Epithelial cell of proximal tubule (primary cell): ENCODE data around the gene ELK4. TPM values are rescaled to one million over a fixed set of nuclear protein-coding genes. Genes with fewer than 3 reads are reported as not detected.

ENCODE experiments used
- DNase-seq: peaks from one replicate; pipeline ENCODE4 v3.0.0-alpha.2; 2011; ENCODE audit warnings: low read depth
- H3K4me3 ChIP-seq: 2 replicates; pipeline ENCODE4 v1.5.1; 2011; ENCODE audit warnings: low read depth, mild to moderate bottlenecking, low read length
- total RNA-seq: library from RNA; depleted of rRNA; stranded (reverse); fragments of >200 nt; gene quantifications from 2 replicates; pipeline ENCODE4 v1.2.3, GENCODE V29; 2015
- TF ChIP-seq, protein P1 (sequence below): conservative IDR thresholded peaks from 2 replicates; pipeline ENCODE4 v1.5.1; 2012; ENCODE audit warnings: low read depth, mild to moderate bottlenecking, low read length

Gene ELK4
- total RNA-seq, 1 donor from 2014 or later, result 12.8 TPM

DNA sequence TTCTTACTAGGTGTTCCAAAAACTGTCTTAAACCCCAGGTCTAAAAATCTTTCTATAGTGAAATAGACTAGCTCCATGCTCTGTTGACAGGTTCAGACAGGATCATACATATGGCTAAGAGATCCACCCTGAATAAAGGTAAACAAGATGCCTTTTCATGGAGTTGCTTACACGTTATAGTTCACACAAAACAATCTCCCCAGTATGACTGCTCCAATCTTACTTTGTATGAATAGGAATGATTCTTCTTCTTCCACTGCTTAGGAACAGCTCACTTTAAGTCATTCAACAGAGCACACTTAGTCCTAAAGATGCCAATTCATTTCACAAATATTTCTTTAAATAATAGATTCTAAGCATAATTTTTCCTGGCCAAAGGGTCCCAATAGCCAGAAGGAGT is 16.0 kb downstream of the ELK4 start:
- TF ChIP-seq, protein P1, sequence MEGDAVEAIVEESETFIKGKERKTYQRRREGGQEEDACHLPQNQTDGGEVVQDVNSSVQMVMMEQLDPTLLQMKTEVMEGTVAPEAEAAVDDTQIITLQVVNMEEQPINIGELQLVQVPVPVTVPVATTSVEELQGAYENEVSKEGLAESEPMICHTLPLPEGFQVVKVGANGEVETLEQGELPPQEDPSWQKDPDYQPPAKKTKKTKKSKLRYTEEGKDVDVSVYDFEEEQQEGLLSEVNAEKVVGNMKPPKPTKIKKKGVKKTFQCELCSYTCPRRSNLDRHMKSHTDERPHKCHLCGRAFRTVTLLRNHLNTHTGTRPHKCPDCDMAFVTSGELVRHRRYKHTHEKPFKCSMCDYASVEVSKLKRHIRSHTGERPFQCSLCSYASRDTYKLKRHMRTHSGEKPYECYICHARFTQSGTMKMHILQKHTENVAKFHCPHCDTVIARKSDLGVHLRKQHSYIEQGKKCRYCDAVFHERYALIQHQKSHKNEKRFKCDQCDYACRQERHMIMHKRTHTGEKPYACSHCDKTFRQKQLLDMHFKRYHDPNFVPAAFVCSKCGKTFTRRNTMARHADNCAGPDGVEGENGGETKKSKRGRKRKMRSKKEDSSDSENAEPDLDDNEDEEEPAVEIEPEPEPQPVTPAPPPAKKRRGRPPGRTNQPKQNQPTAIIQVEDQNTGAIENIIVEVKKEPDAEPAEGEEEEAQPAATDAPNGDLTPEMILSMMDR, result no peak
- DNase-seq, result no peak
- H3K4me3 ChIP-seq, result no peak overlapping the region

DNA sequence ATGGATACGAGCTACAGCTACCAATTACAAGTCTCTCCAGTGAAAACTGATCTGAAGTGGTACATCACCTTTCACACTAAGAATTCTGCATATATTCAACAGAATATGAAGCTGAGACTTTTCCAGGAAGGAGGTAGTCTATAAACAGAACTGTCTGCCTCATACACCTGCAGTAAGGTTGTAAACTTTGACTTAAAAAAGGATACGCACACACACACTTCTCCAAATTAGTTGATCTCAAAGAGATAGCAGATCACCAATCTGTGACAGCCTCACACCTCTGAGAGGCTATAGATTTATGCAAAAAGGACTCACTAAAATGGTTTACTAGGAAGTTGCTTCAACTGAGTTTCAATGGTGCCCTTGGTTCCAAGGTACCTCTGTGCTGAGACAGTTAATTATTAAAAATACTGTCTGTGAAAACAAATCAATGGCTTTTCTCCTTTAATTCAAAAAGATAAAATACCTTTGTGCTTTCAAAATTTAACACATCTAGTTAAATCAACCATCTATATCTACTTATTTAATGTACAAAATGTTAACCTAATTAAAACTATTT is 17.9 kb downstream of the ELK4 start:
- H3K4me3 ChIP-seq, result no peak overlapping the region
- no peak for DNase-seq
- TF ChIP-seq, protein P1, result no peak

DNA sequence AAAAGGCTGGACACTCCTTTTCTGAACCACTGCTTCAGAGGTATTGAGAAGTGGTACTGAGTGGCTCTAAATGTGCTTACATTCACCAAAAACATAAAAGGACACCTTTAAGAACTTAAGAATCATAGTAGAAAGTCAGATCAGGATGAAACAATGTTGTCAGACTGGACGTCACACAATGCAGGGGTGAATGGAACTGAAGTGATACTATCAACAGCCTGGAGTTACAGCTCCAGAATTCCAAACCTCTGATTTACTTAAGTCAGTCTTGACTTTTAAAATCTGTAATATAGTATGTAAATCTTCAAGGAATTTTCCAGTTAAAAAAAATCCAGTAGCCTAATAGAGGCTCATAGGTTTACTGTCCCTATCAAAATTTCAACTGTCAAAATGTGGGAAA is 19.3 kb downstream of the ELK4 start:
- TF ChIP-seq, protein P1, result no peak
- H3K4me3 ChIP-seq, result no peak overlapping the region
- DNase-seq, result no peak

DNA sequence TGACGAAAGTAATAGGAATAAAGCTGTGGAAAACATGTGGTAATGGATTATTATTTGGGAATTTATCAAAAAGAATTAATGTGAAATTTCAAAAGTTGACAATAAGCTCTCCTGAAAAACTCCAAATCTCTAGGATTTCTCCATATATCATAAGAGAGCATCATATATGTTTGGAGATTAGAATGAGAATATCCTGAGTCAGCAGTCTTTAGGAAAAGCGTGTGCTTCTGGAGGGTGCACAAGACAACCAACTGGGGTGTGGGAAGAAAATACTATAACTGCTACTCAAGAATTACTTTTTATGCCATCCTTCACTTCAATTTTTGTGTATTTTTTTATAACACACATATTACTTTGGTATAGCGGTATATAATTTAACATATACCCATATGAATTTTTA is 19.7 kb downstream of the ELK4 start:
- no peak overlapping the region for H3K4me3 ChIP-seq
- DNase-seq, result no peak
- TF ChIP-seq, protein P1, result no peak

DNA sequence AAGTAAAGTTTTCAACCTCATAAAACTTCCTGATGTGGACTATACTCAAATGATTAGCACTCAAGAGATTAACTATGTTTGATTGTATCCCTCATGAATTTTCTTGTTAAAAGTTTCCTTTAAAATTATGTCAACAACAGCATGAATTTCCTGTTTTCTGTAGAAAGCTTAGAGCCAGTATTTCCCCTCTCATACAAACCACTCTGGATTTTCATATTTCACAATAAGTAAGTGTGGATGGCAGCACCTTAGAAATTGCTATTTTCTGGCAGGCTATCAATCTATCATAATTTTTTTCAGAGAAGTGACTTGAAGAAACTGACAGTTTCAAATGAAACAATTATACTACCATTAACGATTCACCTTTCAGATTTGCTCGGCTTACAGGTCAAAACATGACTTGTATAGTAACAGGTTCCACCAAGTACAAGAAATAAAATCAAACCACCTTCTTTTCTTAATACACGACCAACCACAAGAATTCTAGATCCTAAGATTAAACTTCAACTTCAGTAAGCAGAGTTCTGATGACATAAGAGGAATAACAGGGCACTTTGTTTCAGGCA is 20.8 kb downstream of the ELK4 start:
- DNase-seq, result no peak
- TF ChIP-seq, protein P1, result no peak

DNA sequence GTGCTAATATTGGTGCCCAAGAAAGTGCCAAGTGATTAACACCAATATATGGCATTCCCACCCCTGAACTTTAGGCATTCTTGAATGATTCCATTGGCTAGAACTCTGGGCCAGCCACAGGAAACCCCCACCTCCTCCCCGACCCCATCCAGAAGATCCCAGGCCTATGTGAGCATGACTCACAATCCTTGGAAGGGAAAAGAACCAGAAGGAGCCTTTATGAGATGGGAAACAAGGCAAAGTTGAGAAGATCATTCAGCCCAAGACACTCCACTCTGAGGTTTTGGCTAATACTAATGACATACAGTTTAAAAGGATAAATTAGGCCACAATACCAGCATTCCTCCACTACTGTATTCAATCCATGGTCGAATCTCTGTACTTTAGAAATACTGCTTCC is 21.8 kb downstream of the ELK4 start:
- TF ChIP-seq, protein P1, result no peak
- H3K4me3 ChIP-seq, result no peak overlapping the region
- DNase-seq, result no peak

More for the DNA sequence above, 20.8 kb downstream of the ELK4 start:
- no peak overlapping the region for H3K4me3 ChIP-seq
